ENCODE measurements around the gene KRT17. TPM values are rescaled to one million over a fixed set of nuclear protein-coding genes. Genes with fewer than 3 reads are reported as not detected.

KRT17 gene
- total and polyA plus RNA-seq, 9 of the 15 experiments (the other 6 are each of a cell fraction or from before 2014, with no cell fraction given), result 0.23 to 0.25 TPM; not detected in 7

DNA sequence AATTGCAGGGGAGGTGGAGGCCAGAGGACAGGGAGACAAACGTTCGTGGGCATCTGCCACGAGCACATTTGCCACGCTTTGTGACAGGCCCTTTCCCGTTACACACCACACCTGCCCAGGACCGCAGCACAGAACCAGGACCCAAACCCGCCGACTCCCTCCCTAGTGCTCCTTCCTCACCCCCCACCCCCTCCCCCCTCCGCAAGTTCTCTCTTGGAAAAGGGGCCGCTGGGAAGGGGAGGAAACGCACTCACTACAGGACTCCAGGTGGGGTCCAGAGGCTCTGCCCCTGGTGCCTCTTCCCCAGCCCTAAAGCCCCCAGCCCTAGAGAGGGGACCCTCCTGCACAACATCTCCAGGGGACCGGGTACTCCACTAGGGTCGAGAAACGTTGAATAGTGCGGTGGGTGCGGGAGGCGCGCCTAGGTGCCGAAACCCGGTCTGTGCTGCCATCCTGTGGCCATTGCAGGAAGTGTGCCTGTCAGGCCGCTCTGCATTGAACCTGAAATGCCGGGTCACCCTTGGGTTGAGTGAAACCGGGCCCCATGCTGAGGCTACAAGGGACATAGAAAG lies 42.4 kb upstream of the KRT17 start (continued):
- TF ChIP-seq, protein P1, sequence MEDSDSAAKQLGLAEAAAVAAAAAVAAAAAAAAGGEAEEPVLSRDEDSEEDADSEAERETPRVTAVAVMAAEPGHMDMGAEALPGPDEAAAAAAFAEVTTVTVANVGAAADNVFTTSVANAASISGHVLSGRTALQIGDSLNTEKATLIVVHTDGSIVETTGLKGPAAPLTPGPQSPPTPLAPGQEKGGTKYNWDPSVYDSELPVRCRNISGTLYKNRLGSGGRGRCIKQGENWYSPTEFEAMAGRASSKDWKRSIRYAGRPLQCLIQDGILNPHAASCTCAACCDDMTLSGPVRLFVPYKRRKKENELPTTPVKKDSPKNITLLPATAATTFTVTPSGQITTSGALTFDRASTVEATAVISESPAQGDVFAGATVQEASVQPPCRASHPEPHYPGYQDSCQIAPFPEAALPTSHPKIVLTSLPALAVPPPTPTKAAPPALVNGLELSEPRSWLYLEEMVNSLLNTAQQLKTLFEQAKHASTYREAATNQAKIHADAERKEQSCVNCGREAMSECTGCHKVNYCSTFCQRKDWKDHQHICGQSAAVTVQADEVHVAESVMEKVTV (CRISPR knock-in tag; IDR thresholded peaks at IDR 0.05), result peak; percentile 61; the same call in 1 of the 2 replicates
- TF ChIP-seq MBD2 (IDR thresholded peaks at IDR 0.05; ENCODE audit: borderline replicate concordance, low read depth), result no peak
- TF ChIP-seq ETV1 (tag; conservative IDR thresholded peaks at IDR 0.05; ENCODE audit: low read depth), result no peak
- no peak for TF ChIP-seq NR4A1 (CRISPR knock-in tag; IDR thresholded peaks at IDR 0.05)
- no peak for TF ChIP-seq NR4A1 (tag; IDR thresholded peaks at IDR 0.05)
- no peak for TF ChIP-seq SLC30A9 (CRISPR knock-in tag; IDR thresholded peaks at IDR 0.05)
- no peak for TF ChIP-seq SRSF3 (IDR thresholded peaks at IDR 0.05; ENCODE audit: insufficient read depth, low read length)
- peak; percentile 75 for TF ChIP-seq RBFOX2 (IDR thresholded peaks at IDR 0.05; ENCODE audit: low read depth, low read length)
- TF ChIP-seq FOXA1 (IDR thresholded peaks at IDR 0.05; ENCODE audit: borderline replicate concordance), result no peak
- TF ChIP-seq, protein P2, sequence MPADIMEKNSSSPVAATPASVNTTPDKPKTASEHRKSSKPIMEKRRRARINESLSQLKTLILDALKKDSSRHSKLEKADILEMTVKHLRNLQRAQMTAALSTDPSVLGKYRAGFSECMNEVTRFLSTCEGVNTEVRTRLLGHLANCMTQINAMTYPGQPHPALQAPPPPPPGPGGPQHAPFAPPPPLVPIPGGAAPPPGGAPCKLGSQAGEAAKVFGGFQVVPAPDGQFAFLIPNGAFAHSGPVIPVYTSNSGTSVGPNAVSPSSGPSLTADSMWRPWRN (IDR thresholded peaks at IDR 0.05; ENCODE audit: low read depth), result no peak
- TF ChIP-seq, protein P3, sequence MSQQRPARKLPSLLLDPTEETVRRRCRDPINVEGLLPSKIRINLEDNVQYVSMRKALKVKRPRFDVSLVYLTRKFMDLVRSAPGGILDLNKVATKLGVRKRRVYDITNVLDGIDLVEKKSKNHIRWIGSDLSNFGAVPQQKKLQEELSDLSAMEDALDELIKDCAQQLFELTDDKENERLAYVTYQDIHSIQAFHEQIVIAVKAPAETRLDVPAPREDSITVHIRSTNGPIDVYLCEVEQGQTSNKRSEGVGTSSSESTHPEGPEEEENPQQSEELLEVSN (IDR thresholded peaks at IDR 0.05; ENCODE audit: borderline replicate concordance in 1 of 2, extremely low read depth in 1 of 2, insufficient read depth in 1 of 2, insufficient read length in 1 of 2, low read depth in 1 of 2, low read length in 1 of 2, poor library complexity in 1 of 2, severe bottlenecking in 1 of 2), result peak; percentile 34 to 36
- TF ChIP-seq RBM14 (IDR thresholded peaks at IDR 0.05; ENCODE audit: borderline replicate concordance, insufficient read depth, low read depth, low read length), result no peak
- TF ChIP-seq CBFA2T3 (IDR thresholded peaks at IDR 0.05), result no peak
- TF ChIP-seq MAZ (CRISPR knock-in tag; conservative IDR thresholded peaks at IDR 0.05 in 1 of 2, IDR thresholded peaks at IDR 0.05 in 1 of 2), result peak in 1 of 2 experiments; percentile 85; a peak in 3 of 4 replicates
- TF ChIP-seq, protein P4, sequence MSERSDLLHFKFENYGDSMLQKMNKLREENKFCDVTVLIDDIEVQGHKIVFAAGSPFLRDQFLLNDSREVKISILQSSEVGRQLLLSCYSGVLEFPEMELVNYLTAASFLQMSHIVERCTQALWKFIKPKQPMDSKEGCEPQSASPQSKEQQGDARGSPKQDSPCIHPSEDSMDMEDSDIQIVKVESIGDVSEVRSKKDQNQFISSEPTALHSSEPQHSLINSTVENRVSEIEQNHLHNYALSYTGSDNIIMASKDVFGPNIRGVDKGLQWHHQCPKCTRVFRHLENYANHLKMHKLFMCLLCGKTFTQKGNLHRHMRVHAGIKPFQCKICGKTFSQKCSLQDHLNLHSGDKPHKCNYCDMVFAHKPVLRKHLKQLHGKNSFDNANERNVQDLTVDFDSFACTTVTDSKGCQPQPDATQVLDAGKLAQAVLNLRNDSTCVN (CRISPR knock-in tag; IDR thresholded peaks at IDR 0.05), result no peak
- no peak for TF ChIP-seq ETS2 (tag; IDR thresholded peaks at IDR 0.05; ENCODE audit: borderline replicate concordance, poor library complexity, severe bottlenecking)
- no peak for TF ChIP-seq MIER1 (IDR thresholded peaks at IDR 0.05; ENCODE audit: low read depth)
- TF ChIP-seq POLR3G (IDR thresholded peaks at IDR 0.05; ENCODE audit: extremely low read depth, insufficient read length, insufficient replicate concordance), result no peak
- TF ChIP-seq GABPA (tag; conservative IDR thresholded peaks at IDR 0.05; ENCODE audit: low read depth), result no peak
- no peak for TF ChIP-seq MCM3 (IDR thresholded peaks at IDR 0.05)
- TF ChIP-seq SRSF7 (optimal IDR thresholded peaks at IDR 0.05; ENCODE audit: low read depth, low read length), result no peak
- TF ChIP-seq RBM39 (optimal IDR thresholded peaks at IDR 0.05; ENCODE audit: low read depth, low read length), result no peak
